ENCODE results near the gene KRT82.

- TF ChIP-seq CTCF (IDR thresholded peaks at IDR 0.05) = no peak
- no peak for TF ChIP-seq POLR2AphosphoS5 (IDR thresholded peaks at IDR 0.05; ENCODE audit: insufficient read depth in 1 of 2, low read depth in 1 of 2)
- no peak for TF ChIP-seq POLR2A (IDR thresholded peaks at IDR 0.05)
These were observed 8.8 kb upstream of the KRT82 start for GRCh38 chr12:52414936-52415335.

Measured in vagina (tissue), 2 donors.